Smooth muscle cell (in vitro differentiated cells): ENCODE data around the gene TAF4. TPM values are rescaled to one million over a fixed set of nuclear protein-coding genes. Genes with fewer than 3 reads are reported as not detected.

Experiments
- DNase-seq: peaks from one replicate; lab custom pipeline; 2025; ENCODE audit not compliant: unreplicated experiment; lab: John Stamatoyannopoulos, UW
- H2AFZ ChIP-seq: fragments of 200-600 bp; sonication (generic); 2 replicates; pipeline ENCODE4 v1.6.0; 2016; ENCODE audit warnings: antibody characterized with exemption, low read depth, mild to moderate bottlenecking
- H3F3A ChIP-seq: fragments of 200-600 bp; sonication (generic); 2 replicates; pipeline ENCODE4 v1.6.0; 2017; ENCODE audit warnings: antibody characterized with exemption, low read depth
- H3K27ac ChIP-seq: fragments of 200-600 bp; sonication (generic); 2 replicates; pipeline ENCODE4 v1.5.1; 2016; ENCODE audit warnings: low read depth, mild to moderate bottlenecking
- H3K27me3 ChIP-seq: fragments of 200-600 bp; sonication (generic); 2 replicates; pipeline ENCODE4 v1.6.1; 2016; ENCODE audit warnings: low read depth, mild to moderate bottlenecking
- H3K36me3 ChIP-seq: fragments of 200-600 bp; sonication (generic); 2 replicates; pipeline ENCODE4 v1.5.1; 2016; ENCODE audit warnings: low read depth
- H3K4me1 ChIP-seq: fragments of 200-600 bp; sonication (generic); 2 replicates; pipeline ENCODE4 v1.5.1; 2016; ENCODE audit warnings: low read depth
- H3K4me2 ChIP-seq: fragments of 200-600 bp; sonication (generic); 2 replicates; pipeline ENCODE4 v1.6.0; 2016; ENCODE audit warnings: mild to moderate bottlenecking
- H3K4me3 ChIP-seq: fragments of 200-600 bp; sonication (generic); 2 replicates; pipeline ENCODE4 v1.5.1; 2016; ENCODE audit warnings: mild to moderate bottlenecking
- H3K79me2 ChIP-seq: fragments of 200-600 bp; sonication (generic); 2 replicates; pipeline ENCODE4 v1.6.0; 2016; ENCODE audit warnings: low read depth, mild to moderate bottlenecking
- H3K9ac ChIP-seq: fragments of 200-600 bp; sonication (generic); 2 replicates; pipeline ENCODE4 v1.6.0; 2016; ENCODE audit warnings: low read depth
- H3K9me3 ChIP-seq: fragments of 200-600 bp; sonication (generic); replicated peaks from 2 replicates; pipeline ENCODE4 v1.5.1; 2016; ENCODE audit warnings: low read depth
- H4K20me1 ChIP-seq: fragments of 200-600 bp; sonication (generic); 2 replicates; pipeline ENCODE4 v1.6.0; 2016; ENCODE audit warnings: low read depth
- WGBS: methylation state at CpG from one replicate; pipeline ENCODE4 v1.1.7; 2016; ENCODE audit warnings: low lambda C conversion rate; 5-methylcytosine and 5-hydroxymethylcytosine counted together
- polyA plus RNA-seq: library from polyadenylated mRNA; unstranded; fragments of >200 nt; fragmentation: Nextera tagmentation; extraction: Ambion mirVana; gene quantifications from 2 replicates; pipeline ENCODE4 v1.2.1, GENCODE V29; 2016
- total RNA-seq: library from RNA; depleted of rRNA; stranded (reverse); fragments of >200 nt; gene quantifications from 2 replicates; pipeline ENCODE4 v1.2.3, GENCODE V29; 2014
- TF ChIP-seq, protein P1 (sequence below): fragments of 200-600 bp; sonication (generic); IDR thresholded peaks from 2 replicates; pipeline ENCODE4 v1.5.1; 2017; ENCODE audit warnings: borderline replicate concordance, mild to moderate bottlenecking, antibody characterized with exemption; ENCODE audit not compliant: insufficient read depth, poor library complexity, severe bottlenecking

TAF4 gene
- total and polyA plus RNA-seq, 2 experiments from 2014 or later, result 0.67 to 8.5 TPM

DNA sequence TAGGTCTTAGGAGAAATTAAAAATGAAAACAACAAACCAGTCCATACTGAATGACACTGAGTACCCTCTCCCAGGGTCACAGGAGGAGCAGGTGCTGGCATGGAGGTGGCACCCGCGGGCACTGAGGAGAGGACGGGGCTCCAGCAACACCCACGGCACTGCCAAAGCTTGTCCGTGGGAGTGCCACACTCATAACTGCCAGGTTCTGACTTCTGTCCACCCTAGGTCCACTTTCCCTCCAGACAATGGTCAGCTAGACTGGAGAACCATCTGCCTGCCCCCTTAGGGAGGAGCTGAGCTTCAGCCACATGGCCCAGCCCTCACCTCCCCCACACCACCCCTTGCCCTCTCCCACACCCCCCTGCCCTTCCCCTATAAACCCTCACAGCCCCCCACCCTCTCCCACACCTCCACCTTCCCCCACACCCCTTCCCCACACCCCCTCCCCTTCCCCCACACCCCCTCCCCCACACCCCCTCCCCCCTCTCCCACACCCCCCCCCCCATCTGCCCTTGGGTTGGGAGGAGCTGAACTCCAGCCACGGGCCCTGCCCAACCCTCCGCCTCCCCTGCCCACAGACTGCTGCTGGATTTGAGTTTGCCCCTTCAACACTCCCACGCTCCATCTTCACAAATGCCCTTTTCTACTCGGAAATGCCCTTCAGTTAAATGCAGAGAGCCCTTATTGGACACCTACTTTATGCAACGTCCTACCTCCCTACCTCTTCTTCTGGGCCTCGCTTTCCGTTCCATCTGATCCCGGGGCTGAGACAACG, 129.6 kb downstream of the TAF4 start:
- no peaks in the 10 kb centered on the region for H3K9me3 ChIP-seq
- no peak overlapping the region for H3K27ac ChIP-seq
- H4K20me1 ChIP-seq, result no peaks in the 10 kb centered on the region
- TF ChIP-seq, protein P1, sequence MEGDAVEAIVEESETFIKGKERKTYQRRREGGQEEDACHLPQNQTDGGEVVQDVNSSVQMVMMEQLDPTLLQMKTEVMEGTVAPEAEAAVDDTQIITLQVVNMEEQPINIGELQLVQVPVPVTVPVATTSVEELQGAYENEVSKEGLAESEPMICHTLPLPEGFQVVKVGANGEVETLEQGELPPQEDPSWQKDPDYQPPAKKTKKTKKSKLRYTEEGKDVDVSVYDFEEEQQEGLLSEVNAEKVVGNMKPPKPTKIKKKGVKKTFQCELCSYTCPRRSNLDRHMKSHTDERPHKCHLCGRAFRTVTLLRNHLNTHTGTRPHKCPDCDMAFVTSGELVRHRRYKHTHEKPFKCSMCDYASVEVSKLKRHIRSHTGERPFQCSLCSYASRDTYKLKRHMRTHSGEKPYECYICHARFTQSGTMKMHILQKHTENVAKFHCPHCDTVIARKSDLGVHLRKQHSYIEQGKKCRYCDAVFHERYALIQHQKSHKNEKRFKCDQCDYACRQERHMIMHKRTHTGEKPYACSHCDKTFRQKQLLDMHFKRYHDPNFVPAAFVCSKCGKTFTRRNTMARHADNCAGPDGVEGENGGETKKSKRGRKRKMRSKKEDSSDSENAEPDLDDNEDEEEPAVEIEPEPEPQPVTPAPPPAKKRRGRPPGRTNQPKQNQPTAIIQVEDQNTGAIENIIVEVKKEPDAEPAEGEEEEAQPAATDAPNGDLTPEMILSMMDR, result no peak
- H3K36me3 ChIP-seq, result no peaks in the 10 kb centered on the region
- H3K9ac ChIP-seq, result no peak overlapping the region
- H2AFZ ChIP-seq, result no peak overlapping the region
- H3K4me3 ChIP-seq, result no peak overlapping the region
- H3F3A ChIP-seq, result no peaks in the 10 kb centered on the region
- H3K79me2 ChIP-seq, result no peaks in the 10 kb centered on the region
- H3K4me1 ChIP-seq, result no peaks in the 10 kb centered on the region
- 94% methylated on average over 12 of the region's 14 CpGs for WGBS
- no peak overlapping the region for H3K4me2 ChIP-seq
- no peaks in the 10 kb centered on the region for H3K27me3 ChIP-seq
- DNase-seq, result no peak

DNA sequence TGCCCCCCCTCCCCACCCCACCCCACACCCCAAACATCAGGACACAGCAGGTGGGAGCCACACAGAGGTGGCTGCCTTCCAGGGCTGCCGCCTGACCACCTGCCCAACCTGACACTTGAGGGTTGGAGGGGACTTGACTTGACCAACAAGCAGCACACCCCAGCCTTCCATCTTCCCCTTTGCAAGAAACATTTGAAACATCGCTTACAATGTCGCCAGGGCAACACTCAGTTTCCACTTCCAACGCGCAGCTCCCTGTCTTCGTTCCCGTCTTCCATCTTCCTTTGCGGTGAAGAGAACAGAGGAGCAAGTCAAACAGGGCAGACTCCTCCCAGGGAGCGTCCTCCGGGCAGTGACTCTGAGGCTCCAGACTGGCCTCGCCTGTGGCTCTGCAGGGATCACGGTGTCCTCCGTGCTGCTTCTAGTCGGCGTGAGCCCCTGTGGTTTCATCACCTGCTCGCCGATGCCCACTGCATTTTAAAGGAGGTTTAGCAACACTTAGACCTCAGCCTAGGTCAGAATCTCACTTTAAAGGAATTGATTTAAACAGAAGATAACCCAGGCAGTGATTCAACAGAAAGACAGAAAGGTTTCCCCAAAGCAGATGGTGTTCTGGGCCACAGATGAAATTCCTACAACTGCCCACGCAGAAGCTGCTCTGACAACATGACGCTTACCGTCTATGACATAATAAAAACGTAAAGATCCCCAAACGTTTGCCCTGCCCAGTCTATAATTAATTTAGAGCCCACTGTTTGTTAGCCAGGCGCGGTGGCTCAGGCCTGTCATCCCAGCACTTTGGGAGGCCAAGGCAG, 130.8 kb downstream of the TAF4 start:
- Histone ChIP-seq H3K9me3 (no peaks in the 10 kb centered on the region), H3K27ac (no peak overlapping the region), H3K79me2 (no peaks in the 10 kb centered on the region), H3F3A (no peaks in the 10 kb centered on the region), H3K27me3 (no peaks in the 10 kb centered on the region), H3K4me2 (no peak overlapping the region), H3K36me3 (no peaks in the 10 kb centered on the region), H2AFZ (no peak overlapping the region), H3K9ac (no peak overlapping the region), H3K4me1 (no peaks in the 10 kb centered on the region), H4K20me1 (no peaks in the 10 kb centered on the region), H3K4me3 (no peak overlapping the region)
- DNase-seq, result no peak
- 67% methylated on average over 24 of the region's 24 CpGs for WGBS
- TF ChIP-seq, protein P1, result no peak

DNA sequence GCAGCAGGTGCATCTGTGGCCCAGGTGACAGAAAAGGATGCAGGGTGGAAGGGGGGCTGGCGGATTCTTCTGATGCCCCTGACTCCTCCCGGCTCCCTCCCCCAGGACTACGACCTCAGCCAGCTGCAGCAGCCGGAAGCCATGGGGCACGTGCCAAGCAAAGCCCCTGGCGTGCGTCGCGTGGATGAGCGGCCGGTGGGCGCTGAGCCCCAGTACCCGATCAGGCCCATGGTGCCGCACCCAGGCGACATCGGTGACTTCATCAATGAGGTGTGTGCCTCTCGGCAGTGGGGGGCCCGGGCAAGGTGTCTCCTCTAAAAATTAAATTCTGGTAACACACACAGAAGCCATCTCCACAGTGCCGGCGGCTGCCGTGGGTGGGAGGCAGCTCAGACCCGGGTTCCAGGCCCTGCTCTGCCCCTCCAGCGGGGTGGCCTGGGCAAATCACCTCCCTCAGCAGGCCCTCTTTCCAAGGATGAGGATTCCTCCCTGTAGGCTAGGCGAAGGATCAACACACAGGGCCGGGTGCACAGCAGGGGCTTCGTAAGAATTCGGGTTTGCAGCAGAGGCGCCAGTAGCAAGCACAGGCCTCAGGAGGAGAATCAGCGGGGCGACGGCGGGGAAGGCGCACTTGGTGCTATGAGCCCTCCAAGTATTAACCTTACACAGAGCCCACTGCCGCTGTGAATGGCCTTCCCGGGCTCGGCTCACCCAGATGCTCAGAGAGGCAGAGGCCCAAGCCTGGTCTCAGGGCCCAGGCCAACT, 131.5 kb downstream of the TAF4 start:
- no peak overlapping the region for H2AFZ ChIP-seq
- H3K9ac ChIP-seq, result no peak overlapping the region
- no peak for DNase-seq
- no peaks in the 10 kb centered on the region for H3K4me1 ChIP-seq
- no peaks in the 10 kb centered on the region for H3K9me3 ChIP-seq
- no peak overlapping the region for H3K4me2 ChIP-seq
- H3K36me3 ChIP-seq, result no peaks in the 10 kb centered on the region
- H3K27ac ChIP-seq, result no peak overlapping the region
- WGBS, result 88% methylated on average over 35 of the region's 36 CpGs
- no peak overlapping the region for H3K4me3 ChIP-seq
- TF ChIP-seq, protein P1, result no peak
- H3K27me3 ChIP-seq, result no peaks in the 10 kb centered on the region
- H3K79me2 ChIP-seq, result no peaks in the 10 kb centered on the region
- no peaks in the 10 kb centered on the region for H3F3A ChIP-seq
- H4K20me1 ChIP-seq, result no peaks in the 10 kb centered on the region
